Right renal cortex interstitium (tissue), 3 donors: ENCODE data around the gene KIRREL3. TPM values are rescaled to one million over a fixed set of nuclear protein-coding genes. Genes with fewer than 3 reads are reported as not detected.
A peak's percentile ranks its signal among the peaks of the same experiment; 100 is the strongest.

ENCODE experiments used
- DNase-seq, 3 donors: peaks; one replicate each; pipeline ENCODE4 v3.0.0-alpha.2; 2013; ENCODE audit warnings: low read depth in 3 of 3, low spot score in 2 of 3
- polyA plus RNA-seq, 3 donors: library from polyadenylated mRNA; unstranded; fragments of 120-200 nt; gene quantifications; one replicate each; pipeline ENCODE4 v1.2.1, GENCODE V29; 2013; ENCODE audit not compliant: insufficient read length in 3 of 3

KIRREL3 gene
- polyA plus RNA-seq, 3 donors = 1.2 to 1.4 (median 1.3) TPM

DNA sequence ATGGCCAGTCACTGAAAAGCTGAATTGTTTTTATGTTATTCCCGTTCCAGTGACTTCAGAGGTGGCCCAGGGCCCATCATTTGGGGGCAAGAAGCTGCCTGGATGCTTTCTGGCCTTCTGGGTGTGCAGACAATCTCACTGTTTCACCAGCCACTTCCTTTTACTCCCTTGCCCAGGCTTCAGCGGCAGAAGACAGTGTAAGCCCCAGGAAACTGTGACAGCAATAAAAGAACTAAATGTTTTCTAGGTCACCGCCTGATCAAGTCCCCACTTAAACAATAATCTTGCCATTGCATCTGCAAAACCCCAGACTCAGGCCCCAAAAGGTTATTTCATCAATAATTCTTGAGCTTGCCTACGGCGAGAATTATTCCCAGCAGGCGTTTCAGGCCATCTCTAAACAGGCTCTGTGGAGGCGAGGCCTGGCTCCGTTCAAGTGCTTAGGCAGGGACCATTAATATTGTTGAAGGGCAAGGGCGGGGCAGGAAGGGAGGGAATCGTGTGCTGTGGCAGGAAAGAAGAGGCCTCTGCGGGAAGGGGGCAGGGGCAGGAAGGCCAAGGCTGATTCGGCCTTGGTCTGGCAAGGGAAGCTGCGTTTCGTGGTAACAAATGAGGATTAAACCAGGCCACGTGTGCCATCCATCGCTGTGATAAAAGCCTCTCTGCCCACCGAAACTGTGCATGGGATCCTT lies 252.3 kb downstream of the KIRREL3 start:
- DNase-seq = peak; percentile 45 to 57 (median 52)

- no peak for DNase-seq
These were observed 253.3 kb downstream of the KIRREL3 start for GRCh38 chr11:126747315-126747714.

DNA sequence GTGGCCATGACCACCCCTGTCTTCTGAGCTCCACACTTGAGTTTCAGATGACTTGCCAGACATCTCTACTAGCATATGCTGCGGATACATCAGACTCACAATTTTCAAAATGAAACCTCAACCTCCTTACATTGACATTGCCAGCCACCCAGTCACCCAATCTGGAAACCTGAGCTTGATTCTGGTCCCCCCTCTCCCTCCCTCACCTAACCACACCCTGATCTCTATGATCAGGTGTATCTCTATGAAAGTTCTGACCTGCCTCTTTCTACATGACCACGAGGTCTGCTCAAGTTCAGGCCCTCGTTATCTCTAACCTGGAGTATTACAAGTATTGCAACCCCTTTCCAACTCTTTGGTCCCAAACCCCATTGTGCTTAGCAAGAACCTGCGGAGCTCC lies 254.1 kb downstream of the KIRREL3 start:
- no peak for DNase-seq

- no peak for DNase-seq
These were observed 255.9 kb downstream of the KIRREL3 start for GRCh38 chr11:126744699-126745098.

GRCh38 chr11:126743628-126744027 lies 256.9 kb downstream of the KIRREL3 start:
- DNase-seq = no peak

- DNase-seq = no peak
These were observed 258.0 kb downstream of the KIRREL3 start for GRCh38 chr11:126742582-126742981.

DNA sequence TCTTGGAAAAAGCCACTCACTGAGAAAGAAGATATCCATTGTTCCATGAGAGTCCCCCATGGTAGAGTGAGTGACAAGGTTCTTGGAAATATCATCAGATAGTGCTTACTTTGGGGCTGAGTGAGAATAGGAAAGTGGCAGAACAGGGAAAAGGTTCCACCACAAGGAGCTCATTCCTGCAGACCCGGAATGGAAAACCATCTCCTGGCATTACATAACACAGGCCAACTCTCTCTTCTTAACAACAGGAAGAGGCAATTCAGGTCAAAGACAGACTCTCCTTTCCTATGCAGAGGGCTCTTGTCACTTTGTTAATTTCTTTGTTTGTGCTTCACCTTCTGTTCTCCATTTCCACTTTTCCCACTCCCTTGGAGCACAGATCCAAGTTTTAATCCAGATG lies 259.7 kb downstream of the KIRREL3 start:
- DNase-seq = no peak

DNA sequence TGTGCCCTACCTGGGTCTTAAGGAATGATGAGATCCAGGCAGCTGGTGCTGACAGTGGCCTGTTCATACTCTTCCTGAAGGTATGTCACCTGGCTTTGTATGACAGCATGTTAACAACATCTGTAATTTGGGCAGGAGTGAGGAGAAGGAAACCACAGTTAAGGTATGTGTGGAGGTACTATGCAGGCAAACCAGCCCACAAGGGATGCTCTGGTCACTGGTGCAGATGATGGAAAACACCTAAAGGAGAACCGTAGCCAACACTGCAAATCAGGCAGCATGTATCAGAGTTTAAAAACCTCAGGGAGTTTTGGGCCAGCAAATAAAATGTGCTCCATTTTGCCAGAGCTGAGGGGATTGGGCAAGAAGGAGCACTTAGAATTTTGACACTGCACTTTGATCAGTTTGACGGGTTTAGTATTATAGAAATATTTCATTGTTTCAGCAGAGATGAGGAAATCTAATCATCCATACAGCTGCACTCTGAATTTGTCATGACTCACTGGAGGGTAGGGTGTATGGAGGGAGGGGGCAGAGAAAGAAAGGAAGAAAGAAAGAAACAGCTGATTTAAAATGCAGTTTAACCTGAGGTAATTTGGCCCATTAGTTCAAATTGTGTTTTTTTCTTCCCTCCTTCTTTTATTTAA lies 260.9 kb downstream of the KIRREL3 start:
- no peak for DNase-seq

DNA sequence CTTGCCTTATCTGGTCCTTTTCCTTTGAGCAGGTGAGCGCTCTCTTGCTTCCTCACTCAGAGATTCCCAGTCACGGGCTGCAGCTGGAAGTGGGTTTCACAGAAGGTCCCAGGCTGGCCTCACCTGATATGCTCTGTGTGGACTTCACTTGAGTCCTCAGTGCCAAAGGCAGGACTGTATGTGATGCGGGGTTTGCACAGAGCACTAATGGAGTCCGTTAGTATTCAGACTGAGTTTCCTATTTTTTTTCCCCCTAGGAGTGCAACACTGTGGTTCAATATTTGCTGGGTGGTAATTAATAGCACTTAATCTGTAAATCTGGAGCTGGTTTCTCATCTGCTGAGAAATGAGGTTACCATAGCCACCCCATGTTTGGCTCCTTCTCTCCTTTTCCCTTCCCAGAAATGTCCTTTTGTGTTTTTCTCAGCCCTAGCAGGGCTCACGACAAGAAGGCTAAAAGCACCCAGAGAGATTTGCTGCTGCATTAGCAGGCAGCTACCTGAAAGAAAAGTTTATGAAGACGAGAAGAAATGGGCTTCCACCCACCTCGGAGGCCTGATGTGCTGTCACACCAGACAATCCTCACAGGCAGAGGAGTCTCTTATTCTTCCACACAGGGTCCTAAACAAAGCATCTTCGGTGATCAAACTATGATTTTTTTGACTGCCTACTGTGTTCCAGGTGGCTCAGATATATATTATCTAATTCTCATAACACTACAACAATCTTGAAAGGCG lies 262.1 kb downstream of the KIRREL3 start:
- no peak for DNase-seq

DNA sequence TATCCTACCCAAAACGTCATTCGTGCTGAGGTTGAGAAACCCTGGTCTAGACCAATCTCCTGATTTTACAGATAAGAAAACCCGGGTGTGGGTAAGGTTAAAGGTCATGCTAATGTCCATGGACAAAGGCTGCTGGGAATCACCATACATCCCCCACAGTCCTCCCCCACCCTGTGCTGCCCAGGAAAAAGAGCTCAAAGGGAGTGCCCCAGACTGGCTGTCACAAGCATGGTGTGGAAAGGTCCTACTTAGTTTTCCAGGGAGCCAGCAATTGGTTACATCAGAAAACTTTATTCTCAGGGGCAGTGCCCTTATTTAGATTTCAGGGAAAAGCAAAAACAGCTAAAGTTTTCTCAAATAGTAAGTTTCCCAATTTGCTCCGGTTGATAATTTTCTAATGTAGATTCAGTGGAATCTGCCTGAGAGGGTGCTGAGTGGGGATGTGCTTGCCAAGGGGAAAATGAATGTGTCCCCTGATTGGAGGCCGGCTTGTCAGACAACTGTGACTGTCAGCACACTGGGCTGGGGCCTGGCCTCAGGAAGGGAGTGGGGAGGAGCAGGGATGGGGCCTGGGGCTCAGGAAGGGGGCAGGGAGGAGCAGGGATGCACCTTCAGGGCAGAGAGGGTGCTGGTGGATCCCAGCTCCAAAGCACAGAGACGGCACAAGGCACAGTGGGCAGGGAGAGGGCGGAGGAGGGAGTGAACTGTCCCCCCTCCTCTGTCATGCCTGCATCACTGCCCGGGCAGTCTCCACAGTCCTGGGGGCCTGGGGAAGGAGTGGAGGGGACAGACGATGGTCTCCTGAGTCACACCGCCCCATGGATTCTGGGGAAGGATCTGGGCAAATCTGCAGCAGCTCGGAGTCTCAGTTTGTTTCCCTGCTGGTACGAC lies 263.6 kb downstream of the KIRREL3 start:
- no peak for DNase-seq

GRCh38 chr11:126734752-126735151 lies 265.8 kb downstream of the KIRREL3 start:
- DNase-seq = no peak

DNA sequence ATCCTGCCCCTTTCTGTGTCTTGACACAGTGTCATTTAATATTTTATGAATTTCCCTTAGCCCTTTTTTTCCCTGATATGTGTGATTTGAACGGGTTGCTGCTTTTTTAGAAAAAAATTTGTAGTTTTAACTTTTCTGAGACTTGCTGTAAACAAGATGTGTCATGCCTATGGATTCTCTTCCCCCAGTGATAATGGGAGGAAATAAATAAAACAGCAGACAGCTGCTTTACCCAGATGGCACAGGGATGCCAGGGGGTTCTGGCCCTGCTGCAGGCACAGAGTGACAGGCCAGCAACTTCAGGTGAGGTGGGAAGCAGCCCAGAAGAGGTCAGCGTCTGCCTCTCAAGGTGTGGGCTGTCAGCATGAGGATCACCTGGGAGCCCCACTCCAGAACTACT lies 266.9 kb downstream of the KIRREL3 start:
- no peak for DNase-seq

DNA sequence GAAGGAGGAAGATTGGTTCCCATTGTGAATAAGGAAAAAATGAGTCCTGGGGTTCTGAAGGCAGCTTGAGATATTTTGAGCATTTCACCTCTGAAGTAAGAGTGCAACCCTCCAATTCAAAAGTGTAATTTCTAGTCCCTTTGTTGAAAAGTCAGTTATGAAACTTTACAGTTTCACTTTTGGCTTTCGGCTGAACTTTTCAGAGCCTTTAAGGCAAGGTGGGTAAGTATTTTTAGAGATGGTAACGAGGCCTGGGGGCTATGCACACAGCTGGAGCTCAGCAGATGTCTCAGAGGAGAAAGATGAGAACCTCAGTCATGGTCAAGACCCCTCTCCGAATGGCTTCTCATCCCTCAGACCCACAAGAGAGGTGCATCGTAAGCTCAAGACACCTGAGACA lies 267.6 kb downstream of the KIRREL3 start:
- no peak for DNase-seq

DNA sequence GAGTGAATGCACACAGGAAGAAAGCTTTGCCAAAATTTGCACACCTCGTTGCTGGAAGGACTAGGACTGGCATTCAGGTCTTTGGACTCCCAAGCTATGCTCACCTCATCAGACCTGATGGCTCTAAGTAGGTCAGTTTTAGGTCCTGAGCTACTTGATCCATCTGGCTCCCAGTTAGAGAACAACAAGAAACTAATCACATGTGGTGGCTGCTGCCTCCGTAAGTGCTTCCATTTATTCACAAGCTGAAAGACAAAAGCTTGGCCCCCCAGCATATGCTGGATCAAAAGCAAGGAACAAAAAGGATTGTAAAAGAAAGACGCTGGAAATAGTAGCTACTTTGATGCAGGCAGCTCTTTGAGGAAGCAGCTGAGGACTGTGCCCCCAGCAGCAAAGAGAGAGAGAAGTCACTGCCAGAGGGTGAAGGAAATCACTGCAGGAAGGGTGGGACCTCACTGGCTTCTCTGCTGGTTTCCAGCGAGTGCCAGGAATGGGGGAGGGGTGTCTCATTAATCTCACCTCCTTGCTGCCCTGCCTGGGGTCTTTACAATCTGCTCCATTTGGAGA lies 268.9 kb downstream of the KIRREL3 start:
- DNase-seq = no peak

DNA sequence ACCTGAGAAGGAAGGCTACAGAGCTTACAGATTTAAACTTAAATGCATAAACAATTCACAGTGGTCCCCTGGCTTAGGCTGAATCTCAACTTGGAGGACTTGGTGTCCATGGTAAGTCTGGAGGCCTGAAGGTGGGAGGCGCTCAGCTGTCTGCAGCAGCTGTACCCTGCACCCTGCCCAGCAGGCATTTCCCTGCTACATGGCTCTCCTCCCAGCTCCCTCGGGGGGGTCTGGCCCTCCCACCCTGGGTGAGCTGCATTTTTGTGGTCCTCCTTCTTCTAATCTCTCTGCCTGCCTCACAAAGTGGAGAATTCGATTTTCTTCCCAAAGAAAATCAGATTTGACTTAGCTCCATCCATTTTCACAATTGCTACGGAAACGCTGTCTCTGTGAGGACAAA lies 273.2 kb downstream of the KIRREL3 start:
- DNase-seq = no peak

GRCh38 chr11:126725521-126725920 lies 275.0 kb downstream of the KIRREL3 start:
- no peak for DNase-seq

- DNase-seq = no peak
These were observed 275.5 kb downstream of the KIRREL3 start for GRCh38 chr11:126725043-126725442.

DNA sequence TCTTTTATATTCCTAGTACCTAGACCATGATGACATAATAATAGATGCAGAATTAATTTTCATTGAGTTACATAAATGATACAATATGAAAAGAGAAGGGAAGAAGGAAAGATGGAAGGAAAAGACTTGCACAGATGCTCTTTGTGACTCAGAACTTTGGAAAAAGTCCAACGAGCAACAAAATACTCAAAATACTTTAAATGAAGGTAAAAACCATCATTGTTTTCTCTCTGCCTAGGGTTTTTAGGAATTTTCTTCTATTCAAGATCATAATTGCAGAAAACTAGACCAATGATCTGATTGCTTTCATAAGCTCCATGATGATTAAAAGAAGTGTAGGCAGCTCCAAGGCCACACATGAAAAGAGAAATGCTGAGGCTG lies 276.9 kb downstream of the KIRREL3 start:
- no peak for DNase-seq

DNA sequence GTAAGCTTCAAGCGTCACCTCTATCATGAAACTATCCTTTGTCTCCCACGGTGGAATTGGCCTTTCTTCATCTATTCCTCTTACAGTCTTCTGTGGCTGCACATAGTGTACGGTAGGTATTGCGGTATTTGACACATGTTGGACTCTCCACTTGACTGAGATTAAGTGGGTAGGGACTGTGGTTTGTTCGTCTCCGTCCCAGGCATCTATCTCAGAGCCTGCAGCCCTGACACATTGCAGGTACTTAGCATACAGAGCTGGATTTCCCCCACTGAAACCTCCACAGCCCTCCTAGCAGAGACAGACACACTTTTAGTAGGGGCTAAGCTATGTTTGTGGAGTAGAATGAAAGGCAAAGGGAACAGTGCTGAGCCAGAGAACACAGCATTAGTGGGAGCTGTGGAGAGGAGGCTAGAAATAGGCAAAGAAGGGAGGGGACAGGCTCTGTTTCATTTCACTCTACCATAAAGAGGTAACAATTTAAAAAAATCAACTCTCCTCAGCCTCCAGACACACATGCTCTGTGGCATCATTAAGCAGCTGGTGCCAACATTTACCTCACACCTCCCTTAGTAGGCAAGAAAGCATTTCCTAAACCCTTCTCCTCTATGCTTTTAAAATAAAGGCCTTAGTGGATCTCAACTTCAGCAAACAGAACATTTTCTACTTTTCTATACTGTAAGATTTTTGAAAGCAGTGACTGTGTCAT lies 277.5 kb downstream of the KIRREL3 start:
- DNase-seq = no peak
